K562 (cell line): ENCODE measurements around the gene LYPD6B. TPM values are rescaled to one million over a fixed set of nuclear protein-coding genes. Genes with fewer than 3 reads are reported as not detected.

Source experiments
- ATAC-seq: fragments of 200-7000 bp; cut with Tn5 transposase; 3 replicates; pipeline ENCODE4 v1.9.1; 2020; ENCODE audit warnings: moderate library complexity
- BruUV-seq: library from RNA; stranded (reverse); fragments of 400-500 nt; replicated peaks from 2 replicates; lab custom pipeline; 2021; lab: Mats Ljungman, UMichigan
- CTCF ChIA-PET: fragments of 300-600 bp; formaldehyde crosslinking; extraction: SDS; loops from one replicate; lab custom pipeline; 2021; ENCODE audit warnings: low intra/inter-chr PET ratio; lab: Yijun Ruan, JAX
- POLR2A ChIA-PET: fragments of 300-600, 350-650 bp; sonication (Branson Sonifier 250); formaldehyde crosslinking; extraction: SDS; loops from one replicate; lab custom pipeline; 2021; ENCODE audit warnings: antibody characterized with exemption, inconsistent platforms; lab: Yijun Ruan, JAX
- DNase-seq, 4 experiments: peaks; one replicate each; pipeline versions ENCODE4 v3.0.0 to v3.0.0-alpha.2; 2011 to 2018; ENCODE audit warnings: low spot score in 3 of 4, mixed read lengths in 3 of 4; ENCODE audit errors: extremely low read depth in 1 of 4
- FAIRE-seq: peaks from 2 replicates; lab custom pipeline; 2011; peaks lifted over from hg19 to GRCh38; lab: Jason Lieb, UNC
- H2AFZ ChIP-seq: 2 replicates; pipeline ENCODE4 v1.6.0; 2011; ENCODE audit warnings: low read depth, low read length, control low read depth, inconsistent platforms
- H3K27ac ChIP-seq: fragments of 200-600 bp; 3 replicates; pipeline ENCODE4 v1.8.0; 2011; ENCODE audit warnings: low read depth, mild to moderate bottlenecking, control low read depth, inconsistent platforms, low read length, moderate library complexity, mixed read lengths; ENCODE audit errors: extremely low read depth
- H3K27me3 ChIP-seq, 2 experiments: fragments of 300-600 bp in 1 of 2; 2 replicates in 1 of 2; 3 replicates in 1 of 2; pipeline versions ENCODE4 v1.6.0 to v1.8.0; 2011; ENCODE audit warnings: inconsistent platforms in 2 of 2, low read length in 2 of 2, mild to moderate bottlenecking in 1 of 2, mixed read lengths in 1 of 2, moderate library complexity in 1 of 2; ENCODE audit not compliant: control insufficient read depth in 2 of 2, insufficient read depth in 2 of 2
- H3K36me3 ChIP-seq: fragments of 300-600 bp; 3 replicates; pipeline ENCODE4 v1.8.0; 2011; ENCODE audit warnings: mild to moderate bottlenecking, low read length, inconsistent platforms; ENCODE audit not compliant: control insufficient read depth, insufficient read depth
- H3K4me1 ChIP-seq, 2 experiments: fragments of 200-600 bp in 1 of 2; replicated peaks in 1 of 2; 2 replicates in 1 of 2; 3 replicates in 1 of 2; pipeline versions ENCODE4 v1.5.1 to v1.8.0; 2011; ENCODE audit warnings: inconsistent platforms in 2 of 2, low read length in 2 of 2, mild to moderate bottlenecking in 1 of 2, mixed read lengths in 1 of 2, moderate library complexity in 1 of 2; ENCODE audit not compliant: control insufficient read depth in 2 of 2, insufficient read depth in 2 of 2
- H3K4me2 ChIP-seq: 2 replicates; pipeline ENCODE4 v1.6.1; 2011; ENCODE audit warnings: low read length, control low read depth, inconsistent platforms, mixed read lengths; ENCODE audit not compliant: insufficient read depth
- H3K4me3 ChIP-seq: fragments of 200-600 bp; sonication (generic), shearing (Covaris generic); 2 replicates; pipeline ENCODE4 v1.5.1; 2016; ENCODE audit warnings: control low read depth, inconsistent platforms
- H3K79me2 ChIP-seq: fragments of 200-600 bp; 3 replicates; pipeline ENCODE4 v1.8.0; 2011; ENCODE audit warnings: low read length, inconsistent platforms; ENCODE audit not compliant: control insufficient read depth, insufficient read depth
- H3K9ac ChIP-seq, 2 experiments: 2 replicates each; pipeline versions ENCODE4 v1.6.0 to v1.6.1; 2011; ENCODE audit warnings: low read depth in 2 of 2, low read length in 2 of 2, control low read depth in 1 of 2, inconsistent platforms in 1 of 2, mild to moderate bottlenecking in 1 of 2, mixed read lengths in 1 of 2; ENCODE audit not compliant: insufficient read depth in 1 of 2
- H3K9me1 ChIP-seq: one replicate; pipeline ENCODE4 v1.6.0; 2011; ENCODE audit warnings: inconsistent platforms, mild to moderate bottlenecking, low read length, moderate library complexity; ENCODE audit not compliant: control insufficient read depth, insufficient read depth
- H3K9me3 ChIP-seq: replicated peaks from 2 replicates; pipeline ENCODE4 v1.5.1; 2011; ENCODE audit warnings: low read depth, low read length, inconsistent platforms; ENCODE audit not compliant: control insufficient read depth, insufficient read depth
- H4K20me1 ChIP-seq: replicated peaks from 2 replicates; pipeline ENCODE4 v1.6.1; 2011; ENCODE audit warnings: low read length, inconsistent platforms, mixed read lengths; ENCODE audit not compliant: control insufficient read depth, insufficient read depth
- MTA1 ChIP-seq: fragments of 450-650 bp; IDR thresholded peaks from 2 replicates; pipeline ENCODE4 v1.6.1; 2017; ENCODE audit warnings: borderline replicate concordance
- NELFE ChIP-seq: IDR thresholded peaks from 2 replicates; pipeline ENCODE4 v1.6.1; 2011; ENCODE audit warnings: mild to moderate bottlenecking; ENCODE audit not compliant: insufficient read depth, insufficient read length
- PCBP1 ChIP-seq: fragments of 200-400 bp; formaldehyde crosslinking; IDR thresholded peaks from 2 replicates; pipeline ENCODE4 v1.6.1; 2018; ENCODE audit warnings: mild to moderate bottlenecking, low read depth, low read length; ENCODE audit not compliant: poor library complexity, severe bottlenecking
- SAP30 ChIP-seq: fragments of 200-600 bp; sonication (generic); IDR thresholded peaks from 2 replicates; pipeline ENCODE4 v1.6.1; 2012; ENCODE audit warnings: borderline replicate concordance, low read depth, mild to moderate bottlenecking, moderate library complexity, low read length, control low read depth, inconsistent platforms; ENCODE audit not compliant: insufficient read depth, poor library complexity, severe bottlenecking
- SMAD4 ChIP-seq: fragments of 250-450 bp; sonication (Bioruptor Pico); conservative IDR thresholded peaks from 2 replicates; pipeline ENCODE4 v1.8.0; 2021; ENCODE audit warnings: inconsistent platforms, mild to moderate bottlenecking, moderate library complexity
- ZNF197 ChIP-seq: fragments of 200-800 bp; sonication (Bioruptor generic); IDR thresholded peaks from 2 replicates; pipeline ENCODE4 v1.6.1; 2016; ENCODE audit warnings: low read depth, missing genetic modification characterization, missing compliant biosample characterization
- WGBS: fragments of 100-300 bp; shearing (Covaris generic); methylation state at CpG from one replicate; pipeline ENCODE4 v1.1.6; 2016; ENCODE audit warnings: low coverage, mixed read lengths; ENCODE audit not compliant: insufficient coverage; ENCODE audit errors: missing lambda C conversion rate; 5-methylcytosine and 5-hydroxymethylcytosine counted together
- in situ Hi-C: fragments of 300-500 bp; cut with MboI; formaldehyde crosslinking; loops from 4 replicates; pipeline ENCODE4 v1.15.0; 2018; ENCODE audit warnings: inconsistent platforms, mixed read lengths
- intact Hi-C: fragments of 100-400 bp; cut with micrococcal nuclease; formaldehyde crosslinking; loops from 2 replicates; pipeline ENCODE4 v1.14.2; 2022
- polyA plus RNA-seq, 8 experiments: library from polyadenylated mRNA; depleted of rRNA in 4 of 8; stranded (reverse) in 5 of 8; unstranded in 3 of 8; fragments of >200 nt; fragmentation: Nextera tagmentation in 2 of 8; fragmentation: Illumina TruSeq in 1 of 8; extraction: Ambion mirVana in 2 of 8; extraction: Trizol in 1 of 8; gene quantifications; 2 replicates each; pipeline versions ENCODE4 v1.2.1 to v1.2.3, GENCODE V29; 2011 to 2014; ENCODE audit warnings: inconsistent platforms in 1 of 8, missing spikeins in 1 of 8
- total RNA-seq, 7 experiments: library from RNA; depleted of rRNA in 6 of 7; stranded (reverse); fragments of >200 nt in 6 of 7; fragmentation: Illumina TruSeq in 2 of 7; extraction: Trizol in 2 of 7; gene quantifications; 2 replicates each; pipeline versions ENCODE4 v1.2.1 to v1.2.3, GENCODE V29; 2011 to 2021; ENCODE audit warnings: low replicate concordance in 1 of 7
- TF ChIP-seq, protein P1 (sequence below), 2 experiments: fragments of 450-650 bp in 1 of 2; IDR thresholded peaks; 2 replicates each; pipeline ENCODE4 v1.6.1; 2011 to 2017; ENCODE audit warnings: low read depth in 2 of 2, antibody characterized with exemption in 1 of 2, borderline replicate concordance in 1 of 2, low read length in 1 of 2, mild to moderate bottlenecking in 1 of 2, mixed read lengths in 1 of 2; ENCODE audit not compliant: control insufficient read depth in 1 of 2

LYPD6B gene
- total and polyA plus RNA-seq, 9 of the 15 experiments (the other 6 are each of a cell fraction or from before 2014, with no cell fraction given), result not detected

DNA sequence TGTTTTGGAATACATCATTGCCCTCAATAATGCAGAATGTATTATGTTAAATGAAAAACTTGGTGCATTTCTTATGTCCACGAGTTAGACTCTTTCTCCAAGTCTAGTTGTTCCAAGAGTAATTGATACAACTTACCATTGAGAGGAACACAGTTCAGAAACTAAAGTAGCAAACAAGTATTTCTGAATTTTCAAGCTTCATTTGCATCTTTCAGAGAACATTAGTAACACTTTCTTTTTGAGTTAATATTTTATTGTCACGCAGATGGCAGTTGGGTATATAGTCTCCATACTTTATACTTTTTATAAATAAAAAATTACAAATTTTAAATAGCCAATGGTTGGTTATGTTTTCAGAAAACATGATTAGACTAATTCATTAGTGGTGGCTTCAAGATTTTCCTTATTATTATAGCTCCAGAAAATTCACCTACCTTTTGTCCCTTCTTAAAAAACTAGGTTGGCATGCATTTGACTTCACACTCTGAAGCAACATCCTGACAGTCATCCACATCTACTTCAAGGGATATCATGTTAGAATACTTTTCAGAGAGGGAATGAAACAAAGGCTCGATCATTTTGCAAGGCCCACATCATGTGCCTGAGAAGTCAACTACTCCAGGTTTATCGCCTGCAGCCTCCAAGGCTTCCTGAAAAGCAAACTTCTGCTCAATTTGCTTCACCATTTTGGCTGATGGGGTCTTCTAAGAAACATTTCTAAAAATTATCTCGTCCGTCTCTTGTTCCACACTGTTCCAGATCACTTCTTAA, 29.9 kb downstream of the LYPD6B start (continued):
- TF ChIP-seq, protein P1, sequence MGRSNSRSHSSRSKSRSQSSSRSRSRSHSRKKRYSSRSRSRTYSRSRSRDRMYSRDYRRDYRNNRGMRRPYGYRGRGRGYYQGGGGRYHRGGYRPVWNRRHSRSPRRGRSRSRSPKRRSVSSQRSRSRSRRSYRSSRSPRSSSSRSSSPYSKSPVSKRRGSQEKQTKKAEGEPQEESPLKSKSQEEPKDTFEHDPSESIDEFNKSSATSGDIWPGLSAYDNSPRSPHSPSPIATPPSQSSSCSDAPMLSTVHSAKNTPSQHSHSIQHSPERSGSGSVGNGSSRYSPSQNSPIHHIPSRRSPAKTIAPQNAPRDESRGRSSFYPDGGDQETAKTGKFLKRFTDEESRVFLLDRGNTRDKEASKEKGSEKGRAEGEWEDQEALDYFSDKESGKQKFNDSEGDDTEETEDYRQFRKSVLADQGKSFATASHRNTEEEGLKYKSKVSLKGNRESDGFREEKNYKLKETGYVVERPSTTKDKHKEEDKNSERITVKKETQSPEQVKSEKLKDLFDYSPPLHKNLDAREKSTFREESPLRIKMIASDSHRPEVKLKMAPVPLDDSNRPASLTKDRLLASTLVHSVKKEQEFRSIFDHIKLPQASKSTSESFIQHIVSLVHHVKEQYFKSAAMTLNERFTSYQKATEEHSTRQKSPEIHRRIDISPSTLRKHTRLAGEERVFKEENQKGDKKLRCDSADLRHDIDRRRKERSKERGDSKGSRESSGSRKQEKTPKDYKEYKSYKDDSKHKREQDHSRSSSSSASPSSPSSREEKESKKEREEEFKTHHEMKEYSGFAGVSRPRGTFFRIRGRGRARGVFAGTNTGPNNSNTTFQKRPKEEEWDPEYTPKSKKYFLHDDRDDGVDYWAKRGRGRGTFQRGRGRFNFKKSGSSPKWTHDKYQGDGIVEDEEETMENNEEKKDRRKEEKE (IDR thresholded peaks at IDR 0.05; ENCODE audit: borderline replicate concordance in 1 of 2, control insufficient read depth in 1 of 2, low read depth in 2 of 2, low read length in 1 of 2), result no peak
- no peak for TF ChIP-seq NELFE

DNA sequence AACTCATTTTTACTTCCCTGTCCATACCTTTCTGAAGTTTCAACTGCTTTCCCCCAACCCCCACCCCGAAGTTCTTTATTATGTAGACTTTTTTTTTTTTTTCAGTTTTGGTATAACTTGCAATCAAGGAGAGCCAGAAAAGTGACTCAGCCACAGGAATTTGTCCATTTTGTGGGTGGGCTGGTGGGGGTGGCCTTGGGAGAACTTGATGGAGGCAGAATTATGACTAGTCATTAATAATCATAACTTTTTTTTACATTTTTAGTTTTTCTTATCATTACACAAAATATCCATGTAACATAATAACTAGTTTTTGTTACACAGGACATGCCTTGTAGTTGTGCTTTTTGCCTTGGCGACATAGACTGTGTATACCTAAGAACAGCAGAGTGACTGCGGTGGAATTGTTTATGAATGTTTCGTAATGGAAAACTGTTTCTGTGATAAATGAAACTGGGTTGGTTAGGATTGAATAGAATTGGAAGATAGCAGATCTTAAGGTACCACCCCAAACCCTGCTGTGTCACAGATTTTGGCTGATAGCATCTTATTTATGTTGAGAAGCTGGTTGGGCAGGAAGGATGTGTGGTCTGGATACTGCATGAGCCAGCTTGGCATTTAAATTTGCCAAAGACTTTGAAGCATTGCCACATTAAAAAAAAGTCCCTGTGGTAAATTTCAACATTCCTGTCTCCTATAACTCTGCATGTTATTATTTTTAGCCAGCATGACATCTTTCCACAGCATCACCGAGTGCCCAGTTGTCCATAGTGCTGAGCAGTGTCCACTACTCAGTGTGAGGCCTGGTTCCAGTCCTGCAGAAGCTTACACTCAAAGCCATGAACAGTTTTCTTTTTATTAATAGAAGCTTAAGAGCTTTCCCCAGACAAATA, 30.7 kb downstream of the LYPD6B start:
- no peaks in the 10 kb centered on the region for H3K27me3 ChIP-seq
- H4K20me1 ChIP-seq, result no peaks in the 10 kb centered on the region
- no TSS peak for BruUV-seq
- intact Hi-C loops, result no loop called here
- FAIRE-seq, result no peak
- H3K4me2 ChIP-seq, result no peak overlapping the region
- CTCF ChIA-PET, result no interaction called here
- no peak overlapping the region for H2AFZ ChIP-seq
- H3K79me2 ChIP-seq, result no peaks in the 10 kb centered on the region
- H3K4me1 ChIP-seq, result no peaks in the 10 kb centered on the region
- H3K4me3 ChIP-seq, result no peak overlapping the region
- POLR2A ChIA-PET, result no interaction called here
- in situ Hi-C loops, result no loop called here
- H3K9me3 ChIP-seq, result no peaks in the 10 kb centered on the region
- no peak for ATAC-seq
- H3K9ac ChIP-seq, result no peak overlapping the region
- H3K27ac ChIP-seq, result no peak overlapping the region
- no peak for TF ChIP-seq ZNF197 (CRISPR knock-in tag)
- no peak for TF ChIP-seq SMAD4 (CRISPR knock-in tag)
- TF ChIP-seq MTA1, result no peak
- no peak for TF ChIP-seq SAP30
- no peak for TF ChIP-seq PCBP1
- no peak for DNase-seq
- no peaks in the 10 kb centered on the region for H3K36me3 ChIP-seq
- under 1% methylated on average over 5 of the region's 5 CpGs for WGBS
- H3K9me1 ChIP-seq, result no peaks in the 10 kb centered on the region
